HFFc6 (cell line): ENCODE data around the gene SYT5. TPM values are rescaled to one million over a fixed set of nuclear protein-coding genes. Genes with fewer than 3 reads are reported as not detected.

Experiments
- DNase-seq: peaks from one replicate; pipeline ENCODE4 v3.0.0-alpha.2; 2018
- H3K27ac Mint-ChIP-seq: 2 replicates; pipeline ENCODE4 v1.8.0; 2020; ENCODE audit warnings: mild to moderate bottlenecking, mixed read lengths
- H3K27me3 Mint-ChIP-seq: 2 replicates; pipeline ENCODE4 v1.8.0; 2021; ENCODE audit warnings: mild to moderate bottlenecking, moderate library complexity, mixed read lengths; ENCODE audit not compliant: insufficient read depth
- H3K36me3 Mint-ChIP-seq: 2 replicates; pipeline ENCODE4 v1.8.0; 2021; ENCODE audit warnings: low read depth, mixed read lengths
- H3K4me1 Mint-ChIP-seq: 2 replicates; pipeline ENCODE4 v1.8.0; 2020; ENCODE audit warnings: low read depth, mixed read lengths
- H3K4me3 Mint-ChIP-seq: 2 replicates; pipeline ENCODE4 v1.8.0; 2020; ENCODE audit warnings: mild to moderate bottlenecking, moderate library complexity, mixed read lengths
- H3K9me3 Mint-ChIP-seq: 2 replicates; pipeline ENCODE4 v1.8.0; 2020; ENCODE audit warnings: mild to moderate bottlenecking, mixed read lengths
- total RNA-seq, 6 experiments: library from RNA; stranded (reverse); fragmentation: NEBNext Ultra II Directional; extraction: Animal tissue kit (Norgen Biotek cat#: 25700); gene quantifications; 2 replicates in 1 of 6; 3 replicates in 5 of 6; pipeline ENCODE4 v1.2.3, GENCODE V29; 2021
- TF ChIP-seq, protein P1 (sequence below): fragments of 200-600 bp; sonication (generic); IDR thresholded peaks from 2 replicates; pipeline ENCODE4 v1.5.0; 2021; ENCODE audit warnings: antibody characterized with exemption, mild to moderate bottlenecking

SYT5 gene
- total RNA-seq, 6 experiments from 2014 or later, result 0.09 to 1.2 (median 0.38) TPM; not detected in 3

DNA sequence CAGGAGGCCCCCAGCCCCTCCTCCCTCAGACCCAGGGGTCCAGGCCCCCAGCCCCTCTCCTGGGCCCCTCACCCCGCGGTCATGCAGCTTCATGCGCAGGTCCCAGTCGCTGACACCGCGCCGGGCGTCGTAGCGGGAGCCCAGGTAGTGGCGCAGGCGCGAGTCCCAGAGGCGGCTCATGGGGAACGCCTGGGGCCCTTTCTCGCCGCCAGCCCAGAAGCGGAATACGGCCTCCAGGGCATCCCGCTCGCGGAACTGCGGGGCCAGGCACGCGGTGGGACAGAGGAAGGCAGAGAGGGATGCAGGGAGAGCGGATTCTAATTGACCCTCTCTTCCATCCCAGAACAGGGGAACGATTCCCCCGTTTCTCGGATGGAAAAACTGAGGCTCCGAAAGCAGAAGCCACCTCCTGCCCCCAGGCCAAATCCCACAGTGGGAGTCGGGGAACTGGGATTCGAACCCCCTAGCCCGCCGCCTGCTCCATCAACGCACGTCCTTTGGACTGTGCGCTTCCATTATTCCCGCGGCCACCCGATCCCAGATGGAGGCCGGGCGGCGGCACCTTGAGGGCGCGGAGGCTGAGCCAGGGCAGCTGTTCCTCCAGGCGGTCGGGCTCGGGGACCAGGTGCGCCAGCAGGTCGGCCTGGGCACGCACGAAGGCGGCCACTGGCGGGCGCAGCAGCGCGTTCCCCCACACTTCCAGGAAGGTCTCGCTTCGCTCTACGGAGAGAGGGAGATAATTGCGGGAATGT, 18.3 kb downstream of the SYT5 start:
- Mint-ChIP-seq H3K27me3 (peaks cover 6% of the 10 kb centered on the region), H3K27ac (no peak overlapping the region), H3K36me3 (no peaks in the 10 kb centered on the region), H3K4me1 (peaks cover 24% of the 10 kb centered on the region), H3K4me3 (no peak overlapping the region), H3K9me3 (no peaks in the 10 kb centered on the region)
- TF ChIP-seq, protein P1, sequence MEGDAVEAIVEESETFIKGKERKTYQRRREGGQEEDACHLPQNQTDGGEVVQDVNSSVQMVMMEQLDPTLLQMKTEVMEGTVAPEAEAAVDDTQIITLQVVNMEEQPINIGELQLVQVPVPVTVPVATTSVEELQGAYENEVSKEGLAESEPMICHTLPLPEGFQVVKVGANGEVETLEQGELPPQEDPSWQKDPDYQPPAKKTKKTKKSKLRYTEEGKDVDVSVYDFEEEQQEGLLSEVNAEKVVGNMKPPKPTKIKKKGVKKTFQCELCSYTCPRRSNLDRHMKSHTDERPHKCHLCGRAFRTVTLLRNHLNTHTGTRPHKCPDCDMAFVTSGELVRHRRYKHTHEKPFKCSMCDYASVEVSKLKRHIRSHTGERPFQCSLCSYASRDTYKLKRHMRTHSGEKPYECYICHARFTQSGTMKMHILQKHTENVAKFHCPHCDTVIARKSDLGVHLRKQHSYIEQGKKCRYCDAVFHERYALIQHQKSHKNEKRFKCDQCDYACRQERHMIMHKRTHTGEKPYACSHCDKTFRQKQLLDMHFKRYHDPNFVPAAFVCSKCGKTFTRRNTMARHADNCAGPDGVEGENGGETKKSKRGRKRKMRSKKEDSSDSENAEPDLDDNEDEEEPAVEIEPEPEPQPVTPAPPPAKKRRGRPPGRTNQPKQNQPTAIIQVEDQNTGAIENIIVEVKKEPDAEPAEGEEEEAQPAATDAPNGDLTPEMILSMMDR, result no peak
- no peak for DNase-seq

- no peaks in the 10 kb centered on the region for H3K9me3 Mint-ChIP-seq
- H3K4me3 Mint-ChIP-seq, result no peak overlapping the region
- H3K27ac Mint-ChIP-seq, result no peak overlapping the region
- TF ChIP-seq, protein P1, result no peak
- peaks cover 16% of the 10 kb centered on the region for H3K4me1 Mint-ChIP-seq
- DNase-seq, result no peak
- H3K27me3 Mint-ChIP-seq, result peaks cover 9% of the 10 kb centered on the region
- no peaks in the 10 kb centered on the region for H3K36me3 Mint-ChIP-seq
Observed at GRCh38 chr19:55160986-55161365, 19.1 kb downstream of the SYT5 start.

DNA sequence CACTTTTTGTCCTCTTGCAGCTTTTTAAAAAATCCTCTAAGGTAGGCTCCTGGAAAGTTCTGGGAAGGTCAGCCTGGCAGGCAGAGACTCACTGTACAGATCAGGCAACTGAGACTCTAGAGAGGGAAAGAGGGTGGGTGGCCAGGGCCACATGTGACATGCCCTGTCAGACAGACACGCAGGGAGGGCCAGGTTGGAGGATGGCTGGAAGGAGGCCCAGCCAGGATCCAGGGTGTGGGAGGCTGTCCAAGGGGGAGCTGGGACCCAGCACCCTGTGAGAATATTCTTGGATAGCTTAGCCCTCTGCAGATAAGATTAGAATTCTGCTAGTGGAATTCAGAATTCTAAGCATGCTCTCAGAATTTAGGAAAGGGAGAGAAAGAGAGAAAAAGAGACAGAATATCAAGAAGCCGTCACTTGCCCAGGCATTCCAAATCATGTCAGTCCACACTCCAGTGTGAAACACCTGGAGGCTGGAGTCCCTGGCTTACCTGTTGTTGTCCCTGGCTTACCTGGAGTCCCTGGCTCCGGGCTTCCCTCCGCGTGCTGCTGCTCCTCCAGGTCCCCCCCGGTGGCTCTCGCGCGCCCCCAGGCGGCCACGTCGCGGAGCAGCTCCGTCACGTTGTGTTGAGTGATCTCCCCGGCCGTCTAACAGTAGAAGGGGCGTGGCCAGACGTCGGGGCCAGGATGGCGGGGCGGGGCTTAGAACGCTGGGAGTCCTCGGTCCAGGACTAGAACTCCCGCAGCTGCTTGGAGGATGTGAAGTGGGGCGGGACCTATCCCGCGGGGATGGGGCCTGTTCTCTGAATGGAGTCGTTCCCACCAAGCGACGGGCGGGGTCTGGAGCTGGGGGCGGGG, 19.7 kb downstream of the SYT5 start:
- Mint-ChIP-seq H3K4me3 (no peak overlapping the region), H3K9me3 (no peaks in the 10 kb centered on the region), H3K36me3 (no peaks in the 10 kb centered on the region), H3K4me1 (peaks cover 15% of the 10 kb centered on the region), H3K27me3 (peaks cover 9% of the 10 kb centered on the region), H3K27ac (no peak overlapping the region)
- TF ChIP-seq, protein P1, result peak; percentile 94
- DNase-seq, result peak; percentile 78

GRCh38 chr19:55158848-55159749, 21.0 kb downstream of the SYT5 start:
- peaks cover 15% of the 10 kb centered on the region for H3K4me1 Mint-ChIP-seq
- H3K4me3 Mint-ChIP-seq, result no peak overlapping the region
- H3K27ac Mint-ChIP-seq, result no peak overlapping the region
- H3K36me3 Mint-ChIP-seq, result no peaks in the 10 kb centered on the region
- no peaks in the 10 kb centered on the region for H3K9me3 Mint-ChIP-seq
- TF ChIP-seq, protein P1, result no peak
- H3K27me3 Mint-ChIP-seq, result peaks cover 8% of the 10 kb centered on the region
- DNase-seq, result no peak

GRCh38 chr19:55158423-55158822, 21.7 kb downstream of the SYT5 start:
- no peak for DNase-seq
- TF ChIP-seq, protein P1, result no peak
- Mint-ChIP-seq H3K27ac (no peak overlapping the region), H3K9me3 (no peaks in the 10 kb centered on the region), H3K36me3 (no peaks in the 10 kb centered on the region), H3K27me3 (peaks cover 6% of the 10 kb centered on the region; the same call in 1 of the 2 replicates), H3K4me3 (no peak overlapping the region), H3K4me1 (peaks cover 15% of the 10 kb centered on the region)
